ENCODE data around the gene TFPT.
"Not testable (repeated sequence)": the region's sequence is repeated elsewhere in the genome, so short reads cannot be mapped to it uniquely, and the experiment has no call there.

The TFPT gene

GRCh38 chr19:54121259-54121658 is 5.8 kb upstream of the TFPT start:
- no peak for FAIRE-seq
- no peak for TF ChIP-seq POLR2A (IDR thresholded peaks at IDR 0.05; ENCODE audit: low read depth, low read length)

GRCh38 chr19:54114340-54115108 is 933 bp downstream of the TFPT start:
- DNase-seq (ENCODE audit: insufficient read length, low spot score) (no peak), FAIRE-seq (no peak)
- TF ChIP-seq POLR2A (IDR thresholded peaks at IDR 0.05; ENCODE audit: low read depth, low read length): 0 out of 2 replicates have a peak, but pooled peaks have one; percentile 35

More at GRCh38 chr19:54121259-54121658, 5.8 kb upstream of the TFPT start:
- no peak for DNase-seq (ENCODE audit: insufficient read length, low spot score)

- no peak for FAIRE-seq
- no peak for TF ChIP-seq POLR2A (IDR thresholded peaks at IDR 0.05; ENCODE audit: low read depth, low read length)
- DNase-seq (ENCODE audit: insufficient read length, low spot score): no peak
Observed at GRCh38 chr19:54109651-54110050, 5.8 kb downstream of the TFPT start.

GRCh38 chr19:54108496-54108895 is 7.0 kb downstream of the TFPT start:
- DNase-seq (ENCODE audit: insufficient read length, low spot score) (no peak), FAIRE-seq (no peak)
- TF ChIP-seq POLR2A (IDR thresholded peaks at IDR 0.05; ENCODE audit: low read depth, low read length): no peak

- no peak for TF ChIP-seq POLR2A (IDR thresholded peaks at IDR 0.05; ENCODE audit: low read depth, low read length)
- DNase-seq (ENCODE audit: insufficient read length, low spot score) (no peak), FAIRE-seq (no peak)
Observed at GRCh38 chr19:54107876-54108490, 7.5 kb downstream of the TFPT start.

GRCh38 chr19:54106716-54107115 is 8.7 kb downstream of the TFPT start:
- DNase-seq (ENCODE audit: insufficient read length, low spot score) (no peak), FAIRE-seq (no peak)
- TF ChIP-seq POLR2A (IDR thresholded peaks at IDR 0.05; ENCODE audit: low read depth, low read length): no peak

GRCh38 chr19:54105796-54106195 is 9.7 kb downstream of the TFPT start:
- no peak for FAIRE-seq
- no peak for TF ChIP-seq POLR2A (IDR thresholded peaks at IDR 0.05; ENCODE audit: low read depth, low read length)
- no peak for DNase-seq (ENCODE audit: insufficient read length, low spot score)

- TF ChIP-seq POLR2A (IDR thresholded peaks at IDR 0.05; ENCODE audit: low read depth, low read length): no peak
- FAIRE-seq (no peak), DNase-seq (ENCODE audit: insufficient read length, low spot score) (no peak)
Observed at GRCh38 chr19:54104998-54105715, 10.3 kb downstream of the TFPT start.

GRCh38 chr19:54102421-54103169 is 12.9 kb downstream of the TFPT start, which contains the start of gene NDUFA3:
TSS of gene NDUFA3 (plus strand) at chr19:54102855. CDS start at chr19:54102879, 24 bp downstream.
- peak; percentile 79 for TF ChIP-seq POLR2A (IDR thresholded peaks at IDR 0.05; ENCODE audit: low read depth, low read length)
- peak; percentile 100 for DNase-seq (ENCODE audit: insufficient read length, low spot score)

GRCh38 chr19:54100561-54100960 is 14.9 kb downstream of the TFPT start, which contains the start of gene OSCAR:
TSS of gene OSCAR (minus strand) at chr19:54100803. CDS start at chr19:54100792, 11 bp downstream.
- FAIRE-seq (no peak), DNase-seq (ENCODE audit: insufficient read length, low spot score) (no peak)
- TF ChIP-seq POLR2A (IDR thresholded peaks at IDR 0.05; ENCODE audit: low read depth, low read length): no peak

More at GRCh38 chr19:54102421-54103169, 12.9 kb downstream of the TFPT start, which contains the start of gene NDUFA3:
- FAIRE-seq: peak; percentile 86

GRCh38 chr19:54099903-54100255 is 15.6 kb downstream of the TFPT start:
- not testable (repeated sequence) for FAIRE-seq; DNase-seq (ENCODE audit: insufficient read length, low spot score)

GRCh38 chr19:54099190-54099902 is 16.1 kb downstream of the TFPT start:
- no peak for TF ChIP-seq POLR2A (IDR thresholded peaks at IDR 0.05; ENCODE audit: low read depth, low read length)
- no peak for DNase-seq (ENCODE audit: insufficient read length, low spot score)
- FAIRE-seq: no peak

GRCh38 chr19:54096617-54097106 is 18.8 kb downstream of the TFPT start:
- no peak for TF ChIP-seq POLR2A (IDR thresholded peaks at IDR 0.05; ENCODE audit: low read depth, low read length)
- no peak for DNase-seq (ENCODE audit: insufficient read length, low spot score)
- no peak for FAIRE-seq

- DNase-seq (ENCODE audit: insufficient read length, low spot score); FAIRE-seq: not testable (repeated sequence)
Observed at GRCh38 chr19:54095859-54096616, 19.4 kb downstream of the TFPT start.

Data from H54 (cell line).